IMR-90 (cell line): Measurements from ENCODE around the gene SEPTIN8. TPM values are rescaled to one million over a fixed set of nuclear protein-coding genes. Genes with fewer than 3 reads are reported as not detected.

Source experiments
- ATAC-seq: fragments of 200-7000 bp; cut with Tn5 transposase; 2 replicates; pipeline ENCODE4 v1.9.1; 2020; ENCODE audit warnings: low read depth, mild to moderate bottlenecking, moderate library complexity
- BruUV-seq: library from RNA; stranded (reverse); fragments of 400-500 nt; replicated peaks from 2 replicates; lab custom pipeline; 2021; lab: Mats Ljungman, UMichigan
- CTCF ChIA-PET: fragments of 300-600 bp; formaldehyde crosslinking; extraction: SDS; loops from one replicate; lab custom pipeline; 2021; ENCODE audit warnings: antibody characterized with exemption; lab: Yijun Ruan, JAX
- POLR2A ChIA-PET: fragments of 300-600 bp; sonication (Branson Sonifier 250); formaldehyde crosslinking; loops from one replicate; lab custom pipeline; 2022; ENCODE audit warnings: antibody characterized with exemption; ENCODE audit not compliant: unreplicated experiment; lab: Charles Lee
- DNase-seq: peaks from one replicate; pipeline ENCODE4 v3.0.0; 2013
- H2AFZ ChIP-seq: replicated peaks from 2 replicates; pipeline ENCODE3; 2013; ENCODE audit warnings: low read length, mild to moderate bottlenecking; ENCODE audit not compliant: poor library complexity
- H2AK5ac ChIP-seq: 2 replicates; pipeline ENCODE4 v1.6.1; 2013; ENCODE audit warnings: low read depth, low read length, inconsistent platforms
- H2AK9ac ChIP-seq: replicated peaks from 2 replicates; pipeline ENCODE3; 2013; ENCODE audit warnings: mild to moderate bottlenecking, low read depth, low read length, moderate library complexity; ENCODE audit not compliant: poor library complexity
- H2BK120ac ChIP-seq: 2 replicates; pipeline ENCODE4 v1.6.1; 2013; ENCODE audit warnings: low read depth, low read length, inconsistent platforms
- H2BK15ac ChIP-seq: 3 replicates; pipeline ENCODE4 v1.6.1; 2013; ENCODE audit warnings: low read depth, low read length, inconsistent platforms
- H2BK20ac ChIP-seq: 2 replicates; pipeline ENCODE4 v1.6.1; 2013; ENCODE audit warnings: low read depth, mild to moderate bottlenecking, inconsistent platforms, low read length, moderate library complexity
- H2BK5ac ChIP-seq: 2 replicates; pipeline ENCODE4 v1.6.1; 2013; ENCODE audit warnings: mild to moderate bottlenecking, low read depth, low read length, inconsistent platforms; ENCODE audit not compliant: poor library complexity, severe bottlenecking
- H3K14ac ChIP-seq: replicated peaks from 2 replicates; pipeline ENCODE4 v1.6.1; 2013; ENCODE audit warnings: low read depth, low read length, inconsistent platforms
- H3K18ac ChIP-seq: 2 replicates; pipeline ENCODE4 v1.6.1; 2013; ENCODE audit warnings: low read depth, low read length, control low read depth
- H3K23ac ChIP-seq: 2 replicates; pipeline ENCODE4 v1.6.1; 2013; ENCODE audit warnings: low read depth, low read length, inconsistent platforms
- H3K27ac ChIP-seq: 2 replicates; pipeline ENCODE4 v1.5.1; 2013; ENCODE audit warnings: mild to moderate bottlenecking, control low read depth, low read length; ENCODE audit not compliant: insufficient read depth
- H3K27me3 ChIP-seq: 2 replicates; pipeline ENCODE4 v1.6.1; 2013; ENCODE audit warnings: low read length; ENCODE audit not compliant: control insufficient read depth, insufficient read depth
- H3K36me3 ChIP-seq: 2 replicates; pipeline ENCODE4 v1.6.1; 2013; ENCODE audit warnings: low read length, mixed read lengths; ENCODE audit not compliant: control insufficient read depth, insufficient read depth
- H3K4ac ChIP-seq: 2 replicates; pipeline ENCODE4 v1.6.1; 2013; ENCODE audit warnings: low read depth, low read length, inconsistent platforms
- H3K4me1 ChIP-seq: 2 replicates; pipeline ENCODE4 v1.6.1; 2013; ENCODE audit warnings: low read length, mixed read lengths; ENCODE audit not compliant: control insufficient read depth, insufficient read depth
- H3K4me2 ChIP-seq: 2 replicates; pipeline ENCODE4 v1.6.1; 2013; ENCODE audit warnings: low read depth, mild to moderate bottlenecking, control low read depth, low read length, moderate library complexity
- H3K4me3 ChIP-seq: 2 replicates; pipeline ENCODE4 v1.5.1; 2013; ENCODE audit warnings: low read depth, mild to moderate bottlenecking, control low read depth, low read length, moderate library complexity; ENCODE audit not compliant: insufficient read depth
- H3K56ac ChIP-seq: 2 replicates; pipeline ENCODE4 v1.6.1; 2013; ENCODE audit warnings: low read length, inconsistent platforms; ENCODE audit not compliant: insufficient read depth; ENCODE audit errors: extremely low read depth
- H3K79me1 ChIP-seq, 2 experiments: 2 replicates each; pipeline ENCODE4 v1.6.1; 2013; ENCODE audit warnings: low read length in 2 of 2, inconsistent platforms in 1 of 2, low read depth in 1 of 2
- H3K9ac ChIP-seq: 2 replicates; pipeline ENCODE4 v1.6.1; 2013; ENCODE audit warnings: low read depth, low read length, control low read depth
- H3K9me1 ChIP-seq: 2 replicates; pipeline ENCODE4 v1.6.1; 2013; ENCODE audit warnings: low read length, inconsistent platforms; ENCODE audit not compliant: insufficient read depth
- H3K9me3 ChIP-seq: 2 replicates; pipeline ENCODE4 v1.6.1; 2013; ENCODE audit warnings: low read length; ENCODE audit not compliant: control insufficient read depth, insufficient read depth
- H4K20me1 ChIP-seq: 2 replicates; pipeline ENCODE4 v1.6.1; 2013; ENCODE audit warnings: low read length, inconsistent platforms; ENCODE audit not compliant: insufficient read depth
- H4K5ac ChIP-seq: 2 replicates; pipeline ENCODE4 v1.6.1; 2013; ENCODE audit warnings: mild to moderate bottlenecking, low read depth, low read length, control low read depth
- H4K8ac ChIP-seq, 2 experiments: 2 replicates each; pipeline ENCODE4 v1.6.1; 2013; ENCODE audit warnings: low read depth in 2 of 2, low read length in 2 of 2, control low read depth in 1 of 2, inconsistent platforms in 1 of 2
- H4K91ac ChIP-seq: 2 replicates; pipeline ENCODE4 v1.6.1; 2013; ENCODE audit warnings: low read depth, low read length, inconsistent platforms; ENCODE audit not compliant: insufficient read depth
- BHLHE40 ChIP-seq: fragments of 150-350 bp; IDR thresholded peaks from 2 replicates; pipeline ENCODE4 v1.6.1; 2016; ENCODE audit warnings: mild to moderate bottlenecking, low read depth, low read length
- MXI1 ChIP-seq: IDR thresholded peaks from 2 replicates; pipeline ENCODE4 v1.6.1; 2012; ENCODE audit warnings: low read depth, mild to moderate bottlenecking, low read length, moderate library complexity, borderline replicate concordance
- NFE2L2 ChIP-seq: fragments of 150-350 bp; IDR thresholded peaks from 2 replicates; pipeline ENCODE4 v1.6.1; 2016; ENCODE audit warnings: low read depth, mild to moderate bottlenecking, low read length
- RCOR1 ChIP-seq: IDR thresholded peaks from 2 replicates; pipeline ENCODE4 v1.6.1; 2012; ENCODE audit warnings: mild to moderate bottlenecking, low read length, improper control_type of control experiment; ENCODE audit not compliant: insufficient replicate concordance
- WGBS, 2 experiments: methylation state at CpG; one replicate each; pipeline versions ENCODE4 v1.1.5 to v1.1.7; 2013; ENCODE audit warnings: missing lambda C conversion rate in 2 of 2; ENCODE audit not compliant: insufficient read length in 1 of 2; ENCODE audit errors: extremely low coverage in 2 of 2; 5-methylcytosine and 5-hydroxymethylcytosine counted together
- dilution Hi-C: fragments of 300-500 bp; cut with HindIII; formaldehyde crosslinking; loops from one replicate; pipeline ENCODE4 v1.14.3; 2018; ENCODE audit warnings: low sequenced_read_pairs; ENCODE audit not compliant: unreplicated experiment
- in situ Hi-C: fragments of 300-500 bp; cut with MboI; formaldehyde crosslinking; loops from 3 replicates; pipeline ENCODE4 v1.14.3; 2019; ENCODE audit warnings: low sequenced_read_pairs, inconsistent platforms, mixed read lengths
- intact Hi-C: fragments of 100-400 bp; cut with micrococcal nuclease; formaldehyde crosslinking; loops from 2 replicates; pipeline ENCODE4 v1.10.0; 2022
- polyA plus RNA-seq, 3 experiments: library from polyadenylated mRNA; depleted of rRNA; stranded (reverse); fragments of >200 nt; gene quantifications; 2 replicates each; pipeline ENCODE4 v1.2.3, GENCODE V29; 2012; ENCODE audit warnings: low replicate concordance in 1 of 3
- total RNA-seq: library from RNA; depleted of rRNA; stranded (reverse); fragments of >200 nt; gene quantifications from 2 replicates; pipeline ENCODE4 v1.2.3, GENCODE V29; 2012
- TF ChIP-seq, protein P1 (sequence below): conservative IDR thresholded peaks from 2 replicates; pipeline ENCODE4 v1.5.1; 2012; ENCODE audit warnings: mild to moderate bottlenecking, low read depth, low read length, improper control_type of control experiment

SEPTIN8 gene
- total and polyA plus RNA-seq, 2 of the 4 experiments (the other 2 are of a cell fraction), result 56.2 to 67.2 TPM

DNA sequence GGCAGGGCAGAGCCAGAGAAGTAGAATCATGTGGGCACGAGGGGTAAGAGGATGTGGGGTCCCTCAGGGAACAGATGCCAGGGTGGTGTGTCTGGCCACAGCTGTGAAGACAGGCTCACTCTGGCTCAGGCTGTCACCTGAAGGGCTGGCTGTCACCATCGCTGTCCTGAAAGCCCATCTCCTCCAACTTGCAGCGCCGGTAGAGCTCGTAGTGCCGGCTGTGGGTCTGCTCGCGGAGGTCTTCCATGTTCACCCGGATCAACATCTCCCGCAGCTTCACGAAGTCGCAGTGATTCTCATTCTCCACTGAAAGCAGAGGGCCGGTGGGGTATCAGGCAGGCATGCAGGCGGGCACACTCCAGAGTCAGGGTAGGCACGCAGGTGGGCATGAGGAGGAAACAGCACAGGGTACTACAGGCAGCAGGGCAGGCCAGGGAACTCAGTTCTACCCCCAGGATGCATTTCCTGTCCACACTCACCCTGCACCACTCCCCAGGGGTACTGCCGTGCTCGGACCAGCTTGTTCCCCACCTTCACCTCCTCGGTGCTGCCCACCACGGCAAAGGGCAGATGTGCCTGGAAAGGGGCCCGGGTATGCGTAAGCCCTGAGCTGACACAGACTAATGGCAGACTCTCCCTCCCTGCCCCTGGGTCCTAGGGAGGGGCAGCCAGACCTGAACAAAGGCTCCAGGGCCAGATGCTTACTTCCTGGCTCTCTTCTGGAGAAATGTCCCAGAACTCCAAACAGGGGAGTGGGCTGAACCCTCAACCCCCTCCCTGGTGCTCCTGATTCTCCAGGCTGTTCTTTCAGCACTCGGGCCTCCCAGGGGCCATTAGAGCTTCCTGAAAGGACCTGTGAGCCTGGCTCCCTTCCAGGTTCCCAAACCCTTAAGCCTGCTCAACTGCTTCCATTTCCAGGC lies 15.5 kb downstream of the SEPTIN8 start:
- no peak overlapping the region for H2BK5ac ChIP-seq
- no peak overlapping the region for H2AK5ac ChIP-seq
- no TSS peak for BruUV-seq
- no peak overlapping the region for H3K4me3 ChIP-seq
- no peak overlapping the region for H2BK20ac ChIP-seq
- H3K4ac ChIP-seq, result no peak overlapping the region
- TF ChIP-seq MXI1 (no peak), BHLHE40 (no peak), NFE2L2 (no peak), RCOR1 (no peak)
- TF ChIP-seq, protein P1, sequence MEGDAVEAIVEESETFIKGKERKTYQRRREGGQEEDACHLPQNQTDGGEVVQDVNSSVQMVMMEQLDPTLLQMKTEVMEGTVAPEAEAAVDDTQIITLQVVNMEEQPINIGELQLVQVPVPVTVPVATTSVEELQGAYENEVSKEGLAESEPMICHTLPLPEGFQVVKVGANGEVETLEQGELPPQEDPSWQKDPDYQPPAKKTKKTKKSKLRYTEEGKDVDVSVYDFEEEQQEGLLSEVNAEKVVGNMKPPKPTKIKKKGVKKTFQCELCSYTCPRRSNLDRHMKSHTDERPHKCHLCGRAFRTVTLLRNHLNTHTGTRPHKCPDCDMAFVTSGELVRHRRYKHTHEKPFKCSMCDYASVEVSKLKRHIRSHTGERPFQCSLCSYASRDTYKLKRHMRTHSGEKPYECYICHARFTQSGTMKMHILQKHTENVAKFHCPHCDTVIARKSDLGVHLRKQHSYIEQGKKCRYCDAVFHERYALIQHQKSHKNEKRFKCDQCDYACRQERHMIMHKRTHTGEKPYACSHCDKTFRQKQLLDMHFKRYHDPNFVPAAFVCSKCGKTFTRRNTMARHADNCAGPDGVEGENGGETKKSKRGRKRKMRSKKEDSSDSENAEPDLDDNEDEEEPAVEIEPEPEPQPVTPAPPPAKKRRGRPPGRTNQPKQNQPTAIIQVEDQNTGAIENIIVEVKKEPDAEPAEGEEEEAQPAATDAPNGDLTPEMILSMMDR, result no peak
- in situ Hi-C loops, result no loop called here
- WGBS, 2 experiments, result 99% methylated on average over 18 of the region's 22 CpGs; no CpG with 5 or more reads in 1 of the 2 experiments
- H3K4me2 ChIP-seq, result no peak overlapping the region
- POLR2A ChIA-PET, result no interaction called here
- H2AFZ ChIP-seq, result no peak overlapping the region
- no peak overlapping the region for H2AK9ac ChIP-seq
- H3K79me1 ChIP-seq, result peaks cover 0 to 20% of the 10 kb centered on the region in 2 experiments; a peak in 3 of 4 replicates
- no peak overlapping the region for H3K27ac ChIP-seq
- no peaks in the 10 kb centered on the region for H3K27me3 ChIP-seq
- no peak overlapping the region for H2BK15ac ChIP-seq
- H3K56ac ChIP-seq, result no peak overlapping the region
- no peak for DNase-seq
- no peak overlapping the region for H3K14ac ChIP-seq
- no peak overlapping the region for H4K91ac ChIP-seq
- H4K20me1 ChIP-seq, result peaks cover 2% of the 10 kb centered on the region; the same call in 1 of the 2 replicates
- no peak for ATAC-seq
- H2BK120ac ChIP-seq, result no peak overlapping the region
- H3K23ac ChIP-seq, result no peak overlapping the region
- H3K36me3 ChIP-seq, result peaks cover 56% of the 10 kb centered on the region
- H4K8ac ChIP-seq, result no peak overlapping the region
- H3K4me1 ChIP-seq, result no peaks in the 10 kb centered on the region
- H3K9me3 ChIP-seq, result no peaks in the 10 kb centered on the region
- CTCF ChIA-PET, result no interaction called here
- dilution Hi-C loops, result no loop called here
- H3K9me1 ChIP-seq, result peaks cover 3% of the 10 kb centered on the region; the same call in 1 of the 2 replicates
- H3K18ac ChIP-seq, result no peak overlapping the region
- no peak overlapping the region for H4K5ac ChIP-seq
- no peak overlapping the region for H3K9ac ChIP-seq
- intact Hi-C loops, result no loop called here
